ENCODE measurements around the gene GRHL1.

DNA sequence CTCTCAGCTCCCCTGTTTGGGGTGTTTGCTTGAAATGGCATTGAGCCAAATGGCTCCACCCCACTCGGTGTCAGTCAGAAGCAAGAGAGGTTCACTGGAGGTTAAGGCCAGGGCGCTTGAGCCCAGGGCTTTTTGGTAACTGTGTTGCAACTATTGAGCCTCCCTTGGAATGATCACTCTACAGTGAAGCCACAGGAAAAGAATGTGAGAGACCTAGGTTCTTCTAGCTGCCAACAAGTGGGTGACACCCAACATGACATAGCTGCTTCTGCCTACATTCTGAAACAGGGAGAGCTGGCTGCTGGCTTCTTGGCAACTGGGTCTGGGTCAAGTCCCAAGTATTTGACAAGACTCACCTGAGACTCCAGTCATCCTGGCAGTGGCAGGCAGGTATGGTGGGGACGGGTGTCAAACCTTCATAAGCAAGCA, 7.1 kb upstream of the GRHL1 start:
- TF ChIP-seq, protein P1, sequence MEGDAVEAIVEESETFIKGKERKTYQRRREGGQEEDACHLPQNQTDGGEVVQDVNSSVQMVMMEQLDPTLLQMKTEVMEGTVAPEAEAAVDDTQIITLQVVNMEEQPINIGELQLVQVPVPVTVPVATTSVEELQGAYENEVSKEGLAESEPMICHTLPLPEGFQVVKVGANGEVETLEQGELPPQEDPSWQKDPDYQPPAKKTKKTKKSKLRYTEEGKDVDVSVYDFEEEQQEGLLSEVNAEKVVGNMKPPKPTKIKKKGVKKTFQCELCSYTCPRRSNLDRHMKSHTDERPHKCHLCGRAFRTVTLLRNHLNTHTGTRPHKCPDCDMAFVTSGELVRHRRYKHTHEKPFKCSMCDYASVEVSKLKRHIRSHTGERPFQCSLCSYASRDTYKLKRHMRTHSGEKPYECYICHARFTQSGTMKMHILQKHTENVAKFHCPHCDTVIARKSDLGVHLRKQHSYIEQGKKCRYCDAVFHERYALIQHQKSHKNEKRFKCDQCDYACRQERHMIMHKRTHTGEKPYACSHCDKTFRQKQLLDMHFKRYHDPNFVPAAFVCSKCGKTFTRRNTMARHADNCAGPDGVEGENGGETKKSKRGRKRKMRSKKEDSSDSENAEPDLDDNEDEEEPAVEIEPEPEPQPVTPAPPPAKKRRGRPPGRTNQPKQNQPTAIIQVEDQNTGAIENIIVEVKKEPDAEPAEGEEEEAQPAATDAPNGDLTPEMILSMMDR (IDR thresholded peaks at IDR 0.05) = no peak
- TF ChIP-seq, protein P2, sequence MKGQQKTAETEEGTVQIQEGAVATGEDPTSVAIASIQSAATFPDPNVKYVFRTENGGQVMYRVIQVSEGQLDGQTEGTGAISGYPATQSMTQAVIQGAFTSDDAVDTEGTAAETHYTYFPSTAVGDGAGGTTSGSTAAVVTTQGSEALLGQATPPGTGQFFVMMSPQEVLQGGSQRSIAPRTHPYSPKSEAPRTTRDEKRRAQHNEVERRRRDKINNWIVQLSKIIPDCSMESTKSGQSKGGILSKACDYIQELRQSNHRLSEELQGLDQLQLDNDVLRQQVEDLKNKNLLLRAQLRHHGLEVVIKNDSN (IDR thresholded peaks at IDR 0.05; ENCODE audit: borderline replicate concordance, low read depth) = no peak
- TF ChIP-seq POLR2AphosphoS5 (IDR thresholded peaks at IDR 0.05; ENCODE audit: low read depth, low read length) (no peak), GABPA (IDR thresholded peaks at IDR 0.05; ENCODE audit: low read depth) (no peak), RAD21 (IDR thresholded peaks at IDR 0.05; ENCODE audit: low read length) (no peak)

Data from SK-N-SH (cell line).